ENCODE measurements around the gene ZBTB46.
A peak's percentile ranks its signal among the peaks of the same experiment; 100 is the strongest.
"Not testable (repeated sequence)": the region's sequence is repeated elsewhere in the genome, so short reads cannot be mapped to it uniquely, and the experiment has no call there.

ZBTB46 gene

GRCh38 chr20:63781181-63781580, 49.9 kb downstream of the ZBTB46 start:
- Histone ChIP-seq H3K27ac (ENCODE audit: low read depth, low read length) (no peak overlapping the region), H3K4me3 (ENCODE audit: low read depth, low read length) (no peak overlapping the region), H3K27me3 (ENCODE audit: control insufficient read depth, insufficient read depth, low read length) (no peaks in the 10 kb centered on the region), H3K9ac (ENCODE audit: low read length) (no peak overlapping the region), H3K9me3 (ENCODE audit: control insufficient read depth, insufficient read depth, low read depth, low read length) (no peaks in the 10 kb centered on the region), H3K4me1 (ENCODE audit: control insufficient read depth, insufficient read depth, low read length) (peaks cover 7% of the 10 kb centered on the region; the same call in 1 of the 2 replicates), H3K36me3 (ENCODE audit: control insufficient read depth, insufficient read depth, low read length) (no peaks in the 10 kb centered on the region)

- H3K27ac ChIP-seq (ENCODE audit: low read depth, low read length): no peak overlapping the region
- H3K27me3 ChIP-seq (ENCODE audit: control insufficient read depth, insufficient read depth, low read length): no peaks in the 10 kb centered on the region
Measured at GRCh38 chr20:63778857-63779256, 52.2 kb downstream of the ZBTB46 start.

GRCh38 chr20:63778034-63778752, 52.9 kb downstream of the ZBTB46 start:
- Histone ChIP-seq H3K9ac (ENCODE audit: low read length) (no peak overlapping the region), H3K4me3 (ENCODE audit: low read depth, low read length) (no peak overlapping the region), H3K9me3 (ENCODE audit: control insufficient read depth, insufficient read depth, low read depth, low read length) (no peaks in the 10 kb centered on the region), H3K36me3 (ENCODE audit: control insufficient read depth, insufficient read depth, low read length) (no peaks in the 10 kb centered on the region), H3K27me3 (ENCODE audit: control insufficient read depth, insufficient read depth, low read length) (no peaks in the 10 kb centered on the region), H3K27ac (ENCODE audit: low read depth, low read length) (no peak overlapping the region), H3K4me1 (ENCODE audit: control insufficient read depth, insufficient read depth, low read length) (peaks cover 17% of the 10 kb centered on the region)

More at GRCh38 chr20:63778857-63779256, 52.2 kb downstream of the ZBTB46 start:
- Histone ChIP-seq H3K4me1 (ENCODE audit: control insufficient read depth, insufficient read depth, low read length) (peaks cover 17% of the 10 kb centered on the region), H3K36me3 (ENCODE audit: control insufficient read depth, insufficient read depth, low read length) (no peaks in the 10 kb centered on the region), H3K9ac (ENCODE audit: low read length) (no peak overlapping the region), H3K4me3 (ENCODE audit: low read depth, low read length) (no peak overlapping the region), H3K9me3 (ENCODE audit: control insufficient read depth, insufficient read depth, low read depth, low read length) (no peaks in the 10 kb centered on the region)

- Histone ChIP-seq H3K4me1 (ENCODE audit: control insufficient read depth, insufficient read depth, low read length) (peaks cover 17% of the 10 kb centered on the region), H3K27me3 (ENCODE audit: control insufficient read depth, insufficient read depth, low read length) (no peaks in the 10 kb centered on the region), H3K4me3 (ENCODE audit: low read depth, low read length) (no peak overlapping the region), H3K9me3 (ENCODE audit: control insufficient read depth, insufficient read depth, low read depth, low read length) (no peaks in the 10 kb centered on the region), H3K9ac (ENCODE audit: low read length) (no peak overlapping the region), H3K27ac (ENCODE audit: low read depth, low read length) (no peak overlapping the region), H3K36me3 (ENCODE audit: control insufficient read depth, insufficient read depth, low read length) (no peaks in the 10 kb centered on the region)
Measured at GRCh38 chr20:63777614-63778013, 53.5 kb downstream of the ZBTB46 start.

- H3K27me3 ChIP-seq (ENCODE audit: control insufficient read depth, insufficient read depth, low read length); H3K9me3 ChIP-seq (ENCODE audit: control insufficient read depth, insufficient read depth, low read depth, low read length); H3K36me3 ChIP-seq (ENCODE audit: control insufficient read depth, insufficient read depth, low read length); H3K27ac ChIP-seq (ENCODE audit: low read depth, low read length); H3K4me3 ChIP-seq (ENCODE audit: low read depth, low read length); H3K9ac ChIP-seq (ENCODE audit: low read length): not testable (repeated sequence)
- H3K4me1 ChIP-seq (ENCODE audit: control insufficient read depth, insufficient read depth, low read length): peaks cover 17% of the 10 kb centered on the region
Measured at GRCh38 chr20:63776875-63777274, 54.2 kb downstream of the ZBTB46 start.

- H3K9me3 ChIP-seq (ENCODE audit: control insufficient read depth, insufficient read depth, low read depth, low read length): no peaks in the 10 kb centered on the region
- peak overlapping the region; percentile 50 for H3K9ac ChIP-seq (ENCODE audit: low read length)
- peak overlapping the region; percentile 61 for H3K4me3 ChIP-seq (ENCODE audit: low read depth, low read length)
- no peak overlapping the region for H3K27ac ChIP-seq (ENCODE audit: low read depth, low read length)
- H3K36me3 ChIP-seq (ENCODE audit: control insufficient read depth, insufficient read depth, low read length): no peaks in the 10 kb centered on the region
- H3K4me1 ChIP-seq (ENCODE audit: control insufficient read depth, insufficient read depth, low read length): peaks cover 17% of the 10 kb centered on the region
- H3K27me3 ChIP-seq (ENCODE audit: control insufficient read depth, insufficient read depth, low read length): no peaks in the 10 kb centered on the region
Measured at GRCh38 chr20:63775096-63775978, 55.7 kb downstream of the ZBTB46 start.

GRCh38 chr20:63774306-63774705, 56.8 kb downstream of the ZBTB46 start:
- Histone ChIP-seq H3K4me1 (ENCODE audit: control insufficient read depth, insufficient read depth, low read length) (peaks cover 17% of the 10 kb centered on the region), H3K36me3 (ENCODE audit: control insufficient read depth, insufficient read depth, low read length) (peaks cover 2% of the 10 kb centered on the region), H3K27ac (ENCODE audit: low read depth, low read length) (no peak overlapping the region), H3K4me3 (ENCODE audit: low read depth, low read length) (no peak overlapping the region), H3K9me3 (ENCODE audit: control insufficient read depth, insufficient read depth, low read depth, low read length) (no peaks in the 10 kb centered on the region), H3K9ac (ENCODE audit: low read length) (no peak overlapping the region), H3K27me3 (ENCODE audit: control insufficient read depth, insufficient read depth, low read length) (no peaks in the 10 kb centered on the region)

- no peaks in the 10 kb centered on the region for H3K27me3 ChIP-seq (ENCODE audit: control insufficient read depth, insufficient read depth, low read length)
- H3K4me3 ChIP-seq (ENCODE audit: low read depth, low read length): no peak overlapping the region
- peaks cover 8% of the 10 kb centered on the region for H3K36me3 ChIP-seq (ENCODE audit: control insufficient read depth, insufficient read depth, low read length)
- no peak overlapping the region for H3K27ac ChIP-seq (ENCODE audit: low read depth, low read length)
- H3K9ac ChIP-seq (ENCODE audit: low read length): no peak overlapping the region
- peaks cover 15% of the 10 kb centered on the region for H3K4me1 ChIP-seq (ENCODE audit: control insufficient read depth, insufficient read depth, low read length)
- no peaks in the 10 kb centered on the region for H3K9me3 ChIP-seq (ENCODE audit: control insufficient read depth, insufficient read depth, low read depth, low read length)
Measured at GRCh38 chr20:63773571-63774241, 57.4 kb downstream of the ZBTB46 start.

- Histone ChIP-seq H3K36me3 (ENCODE audit: control insufficient read depth, insufficient read depth, low read length) (peaks cover 9% of the 10 kb centered on the region), H3K27ac (ENCODE audit: low read depth, low read length) (no peak overlapping the region), H3K4me1 (ENCODE audit: control insufficient read depth, insufficient read depth, low read length) (peaks cover 10% of the 10 kb centered on the region), H3K4me3 (ENCODE audit: low read depth, low read length) (no peak overlapping the region), H3K27me3 (ENCODE audit: control insufficient read depth, insufficient read depth, low read length) (no peaks in the 10 kb centered on the region), H3K9ac (ENCODE audit: low read length) (no peak overlapping the region), H3K9me3 (ENCODE audit: control insufficient read depth, insufficient read depth, low read depth, low read length) (no peaks in the 10 kb centered on the region)
Measured at GRCh38 chr20:63772781-63773518, 58.1 kb downstream of the ZBTB46 start.

GRCh38 chr20:63771046-63771707, 59.9 kb downstream of the ZBTB46 start:
- H3K9me3 ChIP-seq (ENCODE audit: control insufficient read depth, insufficient read depth, low read depth, low read length): no peaks in the 10 kb centered on the region
- no peak overlapping the region for H3K27ac ChIP-seq (ENCODE audit: low read depth, low read length)
- peaks cover 10% of the 10 kb centered on the region for H3K4me1 ChIP-seq (ENCODE audit: control insufficient read depth, insufficient read depth, low read length)
- peaks cover 16% of the 10 kb centered on the region for H3K36me3 ChIP-seq (ENCODE audit: control insufficient read depth, insufficient read depth, low read length)
- no peak overlapping the region for H3K4me3 ChIP-seq (ENCODE audit: low read depth, low read length)
- H3K27me3 ChIP-seq (ENCODE audit: control insufficient read depth, insufficient read depth, low read length): no peaks in the 10 kb centered on the region
- H3K9ac ChIP-seq (ENCODE audit: low read length): no peak overlapping the region

All from HUES6 (cell line).